Fibroblast of peridontal ligament (primary cell): ENCODE data around the gene MTMR6.

Experiments used
- DNase-seq: peaks from one replicate; pipeline ENCODE4 v3.0.0-alpha.2; 2010; ENCODE audit errors: extremely low read depth

The MTMR6 gene

GRCh38 chr13:25217023-25217885 is 70.0 kb downstream of the MTMR6 start:
- DNase-seq, result peak; percentile 36

- no peak for DNase-seq
Observed at GRCh38 chr13:25215253-25215575, 72.1 kb downstream of the MTMR6 start.

GRCh38 chr13:25214491-25215252 is 72.6 kb downstream of the MTMR6 start:
- DNase-seq, result peak; percentile 33

- no peak for DNase-seq
Observed at GRCh38 chr13:25213715-25214114, 73.6 kb downstream of the MTMR6 start.

GRCh38 chr13:25210842-25211569 is 76.3 kb downstream of the MTMR6 start:
- DNase-seq, result no peak

GRCh38 chr13:25207291-25207810 is 79.9 kb downstream of the MTMR6 start:
- DNase-seq, result no peak

GRCh38 chr13:25204863-25205262 is 82.4 kb downstream of the MTMR6 start:
- DNase-seq, result no peak

GRCh38 chr13:25203127-25203740 is 84.1 kb downstream of the MTMR6 start:
- no peak for DNase-seq

- no peak for DNase-seq
Observed at GRCh38 chr13:25200783-25201182, 86.5 kb downstream of the MTMR6 start.

GRCh38 chr13:25198647-25199046 is 88.6 kb downstream of the MTMR6 start:
- DNase-seq, result no peak

GRCh38 chr13:25196971-25197370 is 90.3 kb downstream of the MTMR6 start:
- DNase-seq, result no peak
